Measurements from ENCODE around the gene PTGES2.

The PTGES2 gene

GRCh38 chr9:128151309-128152132 is 24.0 kb upstream of the PTGES2 start:
- ChIA-PET POLR2A (no interaction called here), CTCF (interaction anchor here (0.7 to 1.6 kb wide), 4 partner anchors 8 to 307 kb away, joined by 3 to 4 read pairs (median 4); no protein-coding TSS in a partner anchor)

GRCh38 chr9:128150594-128151308 is 23.2 kb upstream of the PTGES2 start:
- peak; percentile 61 for DNase-seq (ENCODE audit: extremely low spot score)
- POLR2A ChIA-PET = interaction anchor here (1.6 kb wide), 1 partner anchor 9 kb away, joined by 6 read pairs; the partner anchor contains the start of gene BBLN
- CTCF ChIA-PET = interaction anchor here (0.7 to 2.0 kb wide), 9 partner anchors 8 to 308 kb away, joined by 3 to 6 read pairs (median 3); no protein-coding TSS in a partner anchor
- TF ChIP-seq NFRKB (IDR thresholded peaks at IDR 0.05) = no peak
- TF ChIP-seq, protein P1, sequence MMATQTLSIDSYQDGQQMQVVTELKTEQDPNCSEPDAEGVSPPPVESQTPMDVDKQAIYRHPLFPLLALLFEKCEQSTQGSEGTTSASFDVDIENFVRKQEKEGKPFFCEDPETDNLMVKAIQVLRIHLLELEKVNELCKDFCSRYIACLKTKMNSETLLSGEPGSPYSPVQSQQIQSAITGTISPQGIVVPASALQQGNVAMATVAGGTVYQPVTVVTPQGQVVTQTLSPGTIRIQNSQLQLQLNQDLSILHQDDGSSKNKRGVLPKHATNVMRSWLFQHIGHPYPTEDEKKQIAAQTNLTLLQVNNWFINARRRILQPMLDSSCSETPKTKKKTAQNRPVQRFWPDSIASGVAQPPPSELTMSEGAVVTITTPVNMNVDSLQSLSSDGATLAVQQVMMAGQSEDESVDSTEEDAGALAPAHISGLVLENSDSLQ (IDR thresholded peaks at IDR 0.05) = no peak
- no peak for TF ChIP-seq FOXM1 (IDR thresholded peaks at IDR 0.05; ENCODE audit: borderline replicate concordance)
- TF ChIP-seq ZNF384 (IDR thresholded peaks at IDR 0.05) = no peak
- TF ChIP-seq TARDBP (IDR thresholded peaks at IDR 0.05) = no peak
- TF ChIP-seq SUZ12 (IDR thresholded peaks at IDR 0.05) = no peak
- no peak for TF ChIP-seq L3MBTL2 (conservative IDR thresholded peaks at IDR 0.05)
- no peak for TF ChIP-seq FOXA1 (IDR thresholded peaks at IDR 0.05)
- TF ChIP-seq ARNT (IDR thresholded peaks at IDR 0.05) = no peak
- no peak for TF ChIP-seq SP1 (IDR thresholded peaks at IDR 0.05)
- TF ChIP-seq HDGF (IDR thresholded peaks at IDR 0.05; ENCODE audit: borderline replicate concordance) = no peak
- TF ChIP-seq FOXK2 (IDR thresholded peaks at IDR 0.05) = no peak
- TF ChIP-seq CTBP1 (IDR thresholded peaks at IDR 0.05; ENCODE audit: borderline replicate concordance) = no peak
- no peak for TF ChIP-seq BHLHE40 (IDR thresholded peaks at IDR 0.05; ENCODE audit: borderline replicate concordance)
- TF ChIP-seq LEF1 (IDR thresholded peaks at IDR 0.05; ENCODE audit: borderline replicate concordance) = no peak
- no peak for TF ChIP-seq ELF4 (IDR thresholded peaks at IDR 0.05)

More at GRCh38 chr9:128151309-128152132, 24.0 kb upstream of the PTGES2 start:
- no peak for TF ChIP-seq FOXK2 (IDR thresholded peaks at IDR 0.05)
- TF ChIP-seq L3MBTL2 (conservative IDR thresholded peaks at IDR 0.05) = no peak
- TF ChIP-seq FOXA1 (IDR thresholded peaks at IDR 0.05) = no peak
- no peak for TF ChIP-seq CTBP1 (IDR thresholded peaks at IDR 0.05; ENCODE audit: borderline replicate concordance)
- no peak for TF ChIP-seq TARDBP (IDR thresholded peaks at IDR 0.05)
- TF ChIP-seq SUZ12 (IDR thresholded peaks at IDR 0.05) = no peak
- no peak for TF ChIP-seq HDGF (IDR thresholded peaks at IDR 0.05; ENCODE audit: borderline replicate concordance)
- TF ChIP-seq ZNF384 (IDR thresholded peaks at IDR 0.05) = no peak
- no peak for TF ChIP-seq FOXM1 (IDR thresholded peaks at IDR 0.05; ENCODE audit: borderline replicate concordance)
- TF ChIP-seq, protein P1 (IDR thresholded peaks at IDR 0.05) = no peak
- DNase-seq (ENCODE audit: extremely low spot score) = no peak

DNA sequence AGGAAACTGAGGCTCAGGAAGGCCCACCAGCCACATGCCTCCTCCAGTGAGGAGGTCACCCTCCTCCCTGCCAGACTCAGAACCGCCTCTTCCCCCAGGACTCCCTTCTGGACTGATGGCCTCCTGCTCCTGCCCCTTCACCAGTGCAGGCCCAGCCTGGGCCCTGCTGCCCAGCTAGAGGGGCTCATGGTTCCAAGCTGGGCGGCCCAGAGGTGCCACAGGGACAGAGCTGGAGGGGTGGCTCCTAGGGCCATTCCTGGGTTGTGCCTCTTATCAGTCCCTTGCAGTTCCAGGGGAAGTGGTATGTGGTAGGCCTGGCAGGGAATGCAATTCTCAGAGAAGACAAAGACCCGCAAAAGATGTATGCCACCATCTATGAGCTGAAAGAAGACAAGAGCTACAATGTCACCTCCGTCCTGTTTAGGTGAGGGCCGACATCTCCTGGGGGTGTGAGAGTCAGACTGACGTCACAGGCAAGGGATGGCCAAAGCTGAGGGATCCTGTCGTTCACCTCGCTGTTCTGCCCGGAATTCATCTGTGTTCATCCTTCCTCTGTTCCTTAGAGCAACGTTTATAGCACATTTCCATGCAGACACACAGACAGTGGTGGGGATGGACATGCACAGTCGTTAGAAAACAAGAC is 22.5 kb upstream of the PTGES2 start:
- TF ChIP-seq ARNT (IDR thresholded peaks at IDR 0.05) (no peak), BHLHE40 (IDR thresholded peaks at IDR 0.05; ENCODE audit: borderline replicate concordance) (no peak), NFRKB (IDR thresholded peaks at IDR 0.05) (no peak), HDGF (IDR thresholded peaks at IDR 0.05; ENCODE audit: borderline replicate concordance) (no peak), FOXA1 (IDR thresholded peaks at IDR 0.05) (no peak), FOXM1 (IDR thresholded peaks at IDR 0.05; ENCODE audit: borderline replicate concordance) (no peak), ELF4 (IDR thresholded peaks at IDR 0.05) (no peak)
- no peak for DNase-seq (ENCODE audit: extremely low spot score)
- POLR2A ChIA-PET = interaction anchor here (1.6 kb wide), 1 partner anchor 9 kb away, joined by 6 read pairs; the partner anchor contains the start of gene BBLN
- CTCF ChIA-PET = interaction anchor here (0.7 to 2.0 kb wide), 8 partner anchors 8 to 32 kb away, joined by 3 to 6 read pairs (median 3); no protein-coding TSS in a partner anchor

GRCh38 chr9:128149001-128149701 is 21.6 kb upstream of the PTGES2 start, which contains the start of gene LCN2:
Gene LCN2 (plus strand): TSS chr9:128149453. CDS start chr9:128149526, 73 bp downstream.
- ChIA-PET POLR2A (no interaction called here), CTCF (interaction anchor here (2.0 kb wide), 1 partner anchor 13 kb away, joined by 6 read pairs; no protein-coding TSS in a partner anchor)
- no peak for TF ChIP-seq L3MBTL2 (conservative IDR thresholded peaks at IDR 0.05)
- no peak for TF ChIP-seq CTBP1 (IDR thresholded peaks at IDR 0.05; ENCODE audit: borderline replicate concordance)
- no peak for TF ChIP-seq ELF4 (IDR thresholded peaks at IDR 0.05)
- TF ChIP-seq LEF1 (IDR thresholded peaks at IDR 0.05; ENCODE audit: borderline replicate concordance) = no peak
- TF ChIP-seq FOXK2 (IDR thresholded peaks at IDR 0.05) = no peak
- TF ChIP-seq FOXM1 (IDR thresholded peaks at IDR 0.05; ENCODE audit: borderline replicate concordance) = no peak
- no peak for TF ChIP-seq BHLHE40 (IDR thresholded peaks at IDR 0.05; ENCODE audit: borderline replicate concordance)
- no peak for TF ChIP-seq ARNT (IDR thresholded peaks at IDR 0.05)
- no peak for TF ChIP-seq SUZ12 (IDR thresholded peaks at IDR 0.05)
- no peak for TF ChIP-seq NFRKB (IDR thresholded peaks at IDR 0.05)
- no peak for TF ChIP-seq HDGF (IDR thresholded peaks at IDR 0.05; ENCODE audit: borderline replicate concordance)
- no peak for TF ChIP-seq SP1 (IDR thresholded peaks at IDR 0.05)
- no peak for TF ChIP-seq TARDBP (IDR thresholded peaks at IDR 0.05)
- TF ChIP-seq ZNF384 (IDR thresholded peaks at IDR 0.05) = no peak
- TF ChIP-seq FOXA1 (IDR thresholded peaks at IDR 0.05) = no peak
- TF ChIP-seq, protein P1 (IDR thresholded peaks at IDR 0.05) = no peak
- DNase-seq (ENCODE audit: extremely low spot score) = no peak

All from HEK293T (cell line).